ENCODE data around the gene CCDC194.
A peak's percentile ranks its signal among the peaks of the same experiment; 100 is the strongest.
"Not testable (repeated sequence)": the region's sequence is repeated elsewhere in the genome, so short reads cannot be mapped to it uniquely, and the experiment has no call there.

The CCDC194 gene

DNA sequence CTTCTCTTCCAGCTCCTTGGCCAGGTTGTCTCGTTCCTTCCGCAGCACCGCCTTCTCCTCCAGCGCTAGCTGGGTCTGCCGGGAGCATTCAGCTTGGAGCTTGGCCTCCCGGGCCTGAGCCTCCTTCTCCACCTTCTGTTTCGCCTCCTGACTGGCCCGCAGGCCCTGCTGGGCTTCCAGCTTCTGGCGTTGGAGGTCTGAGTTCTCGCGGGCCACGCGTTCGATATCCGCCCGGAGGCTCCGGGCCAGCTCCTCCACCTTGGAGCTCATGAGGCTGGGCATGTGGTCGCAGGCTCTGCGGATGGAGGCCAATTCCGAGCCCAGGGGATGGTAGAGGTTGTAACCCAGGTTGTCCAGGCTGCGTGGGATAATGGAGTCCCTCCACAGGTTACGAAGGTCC, 28.6 kb downstream of the CCDC194 start:
- DNase-seq = no peak

DNA sequence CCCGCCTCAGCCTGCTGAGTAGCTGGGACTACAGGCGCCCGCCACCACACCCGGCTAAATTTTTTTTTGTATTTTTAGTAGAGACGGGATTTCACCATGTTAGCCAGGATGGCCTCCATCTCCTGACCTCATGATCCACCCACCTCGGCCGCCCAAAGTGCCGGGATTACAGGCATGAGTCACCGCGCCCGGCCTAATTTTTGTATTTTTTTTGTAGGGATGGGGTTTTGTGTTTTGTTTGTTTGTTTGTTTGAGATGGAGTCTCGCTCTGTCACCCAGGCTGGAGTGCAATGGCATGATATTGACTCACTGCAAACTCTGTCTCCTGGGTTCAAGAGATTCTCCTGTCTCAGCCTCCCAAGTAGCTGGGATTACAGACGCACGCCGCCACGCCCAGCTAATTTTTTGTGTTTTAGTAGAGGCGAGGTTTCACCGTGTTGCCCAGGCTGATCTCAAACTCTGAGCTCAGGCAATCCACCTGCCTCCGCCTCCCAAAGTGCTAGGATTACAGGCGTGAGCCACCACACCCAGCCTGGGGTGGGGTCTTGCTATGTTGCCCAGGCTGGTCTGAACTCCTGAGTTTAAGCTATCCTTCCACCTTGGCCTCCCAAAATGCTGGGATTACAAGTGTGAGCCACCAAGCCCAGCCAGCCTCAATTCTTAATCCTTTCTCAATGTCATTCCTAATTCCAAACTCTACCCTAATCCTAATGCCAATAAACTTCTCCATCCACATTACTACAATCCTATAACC, 30.0 kb downstream of the CCDC194 start:
- not testable (repeated sequence) for DNase-seq

DNA sequence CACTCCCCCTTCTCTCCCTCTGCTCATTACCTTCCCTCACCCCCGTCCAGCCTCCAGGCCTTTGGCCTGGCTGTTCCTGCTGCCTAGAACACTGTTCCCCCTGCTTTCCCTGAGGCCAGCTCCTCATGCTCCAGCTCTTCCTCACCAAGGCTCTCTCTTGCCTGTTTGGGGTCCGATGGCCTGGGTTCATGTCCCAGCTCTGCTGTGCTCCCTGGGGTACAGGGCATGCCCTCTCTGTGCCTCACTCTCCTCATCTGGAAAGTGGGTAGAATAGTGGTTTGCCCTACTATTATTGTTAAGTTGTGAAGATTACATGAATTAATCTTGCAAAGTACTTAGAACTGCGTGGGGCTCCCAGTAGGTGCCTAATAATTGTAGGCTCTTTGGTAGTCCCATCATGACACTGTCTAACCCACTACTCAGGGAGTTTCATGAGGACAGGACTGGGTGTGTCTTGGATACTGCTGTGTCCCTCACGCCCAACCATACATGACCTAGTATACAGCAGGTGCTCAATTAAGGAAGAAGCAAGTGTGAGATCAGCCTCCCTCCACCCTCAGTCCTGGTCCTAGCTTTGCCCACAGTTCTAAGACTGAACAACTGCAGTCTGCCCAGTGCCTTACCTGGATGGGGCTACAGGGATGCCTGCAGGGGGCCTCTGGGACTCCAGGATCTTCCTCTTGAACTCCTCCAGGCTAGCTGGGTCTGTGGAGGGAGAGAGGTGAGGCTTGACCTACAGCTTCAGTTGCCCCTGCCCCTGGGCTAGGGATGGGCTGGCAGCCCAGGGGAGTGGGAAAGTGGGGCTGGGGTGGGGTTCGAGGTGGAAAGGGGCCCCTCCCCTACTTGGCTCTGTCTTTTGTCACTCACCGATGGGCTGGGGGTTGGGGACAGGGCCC, 33.8 kb downstream of the CCDC194 start:
- DNase-seq = no peak

DNA sequence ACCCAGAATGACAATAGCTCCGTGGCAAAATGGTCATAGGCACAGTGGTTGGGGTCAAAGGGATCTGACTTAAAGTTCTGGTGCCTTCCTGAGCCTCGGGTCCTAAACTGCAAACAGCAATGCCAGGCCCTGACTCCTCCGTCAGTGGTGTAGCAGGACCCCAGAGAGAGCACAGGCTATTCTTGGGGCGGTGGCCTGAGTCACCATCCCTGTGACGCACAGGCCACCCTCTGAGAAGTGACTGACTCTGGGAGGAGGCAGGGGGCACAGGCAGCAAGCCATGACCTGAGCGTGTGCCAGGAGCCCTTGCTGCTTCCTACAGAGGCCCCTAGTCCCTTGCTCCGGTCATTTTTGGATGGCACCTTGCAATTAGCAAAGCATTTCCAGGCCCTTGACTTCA, 35.6 kb downstream of the CCDC194 start:
- DNase-seq = peak; percentile 13

DNA sequence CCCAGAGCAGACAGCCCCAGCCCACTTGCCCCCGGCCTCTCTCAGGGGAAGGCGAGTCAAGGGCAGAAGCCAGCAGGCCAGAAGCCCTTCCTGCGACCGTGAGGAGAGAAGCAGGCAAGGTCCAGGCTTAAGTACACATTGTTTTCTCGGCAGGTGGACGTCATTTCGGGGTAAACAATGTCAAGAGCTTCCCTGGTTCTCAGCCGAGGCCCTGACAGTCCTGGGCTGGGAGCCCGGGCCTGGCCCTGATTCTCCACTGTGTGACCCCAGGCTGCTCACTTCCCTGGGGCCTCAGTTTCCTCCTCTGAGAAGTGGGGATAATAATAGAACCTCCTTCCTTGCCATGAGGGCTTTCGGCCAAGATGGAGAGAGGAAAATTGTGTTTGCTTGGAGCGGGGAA, 36.3 kb downstream of the CCDC194 start:
- no peak for DNase-seq

DNA sequence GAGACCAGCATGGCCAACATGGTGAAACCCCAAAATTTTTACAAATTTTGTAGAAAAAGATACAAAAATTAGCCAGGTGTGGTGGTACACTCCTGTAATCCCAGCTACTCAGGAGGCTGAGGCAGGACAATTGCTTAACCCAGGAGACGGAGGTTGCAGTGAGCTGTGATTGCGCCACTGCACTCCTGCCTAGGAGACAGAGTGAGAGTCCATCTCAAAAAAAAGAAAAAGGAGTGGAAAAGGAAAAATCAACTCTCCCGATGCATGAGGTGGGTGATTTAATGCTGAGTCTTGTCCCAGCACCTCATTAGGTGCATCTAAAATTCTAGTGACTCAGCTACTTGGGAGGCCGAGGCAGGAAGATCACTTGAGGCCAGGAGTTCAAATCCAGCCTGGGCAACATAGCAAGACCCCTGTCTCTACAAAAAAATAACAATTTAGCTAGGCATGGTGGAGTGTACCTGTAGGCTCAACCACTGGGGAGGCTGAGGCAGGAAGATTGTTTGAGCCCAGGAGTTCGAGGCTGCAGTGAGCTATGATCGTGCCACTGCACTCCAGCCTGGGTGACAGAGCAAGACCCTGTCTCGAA, 36.8 kb downstream of the CCDC194 start:
- no peak for DNase-seq

DNA sequence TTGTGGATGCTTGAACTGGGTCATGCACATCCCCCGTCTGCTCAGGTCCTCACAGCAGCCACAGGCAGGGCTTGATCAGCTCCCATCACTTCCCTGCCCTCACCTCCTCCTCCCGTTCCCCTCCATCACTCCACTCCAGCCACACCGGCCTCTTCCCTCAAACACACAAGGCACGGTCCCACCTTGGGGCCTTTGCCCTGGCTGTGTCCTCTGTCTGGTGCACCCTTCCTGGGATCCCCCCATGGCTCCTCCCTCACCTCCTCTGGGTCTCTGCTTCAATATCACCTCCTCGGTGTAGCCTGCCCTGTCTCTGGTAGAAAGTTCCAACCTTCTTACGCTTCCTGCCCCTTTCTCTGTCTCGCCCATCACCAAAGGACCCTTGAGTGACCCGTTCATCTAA, 40.6 kb downstream of the CCDC194 start:
- DNase-seq = no peak

DNA sequence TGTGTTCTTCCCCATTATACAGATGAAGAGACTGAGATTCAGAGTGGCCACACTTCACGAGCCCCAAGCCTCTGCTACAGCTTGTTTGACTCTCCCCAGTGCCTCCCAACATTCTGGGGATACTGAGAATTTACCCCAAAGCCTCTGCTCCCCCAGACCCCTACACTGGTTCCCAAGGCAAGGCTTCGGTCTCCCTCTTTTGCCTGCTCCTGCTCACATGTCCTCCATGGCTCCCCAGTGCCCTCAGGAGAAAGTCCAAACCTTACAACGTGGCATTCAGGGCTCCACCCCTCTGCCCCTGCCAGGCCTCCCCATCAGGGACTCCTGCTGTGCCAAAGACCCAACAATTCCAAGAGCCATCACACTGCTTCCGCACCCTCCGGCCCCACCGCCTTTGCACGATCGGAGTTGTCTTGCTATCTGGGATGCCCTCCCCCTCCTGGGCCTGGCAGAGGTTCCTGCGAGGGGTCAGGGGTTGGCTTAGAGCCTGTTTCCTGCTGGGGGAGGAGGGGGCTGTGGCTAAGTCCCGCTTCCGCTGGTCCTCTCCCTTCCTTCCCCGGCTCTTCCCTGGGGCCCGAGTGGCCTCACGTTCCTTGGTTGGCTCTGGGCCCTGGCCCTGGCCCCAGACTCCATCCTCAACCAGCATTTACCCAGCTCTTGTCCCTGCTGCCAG, 41.3 kb downstream of the CCDC194 start:
- no peak for DNase-seq

DNA sequence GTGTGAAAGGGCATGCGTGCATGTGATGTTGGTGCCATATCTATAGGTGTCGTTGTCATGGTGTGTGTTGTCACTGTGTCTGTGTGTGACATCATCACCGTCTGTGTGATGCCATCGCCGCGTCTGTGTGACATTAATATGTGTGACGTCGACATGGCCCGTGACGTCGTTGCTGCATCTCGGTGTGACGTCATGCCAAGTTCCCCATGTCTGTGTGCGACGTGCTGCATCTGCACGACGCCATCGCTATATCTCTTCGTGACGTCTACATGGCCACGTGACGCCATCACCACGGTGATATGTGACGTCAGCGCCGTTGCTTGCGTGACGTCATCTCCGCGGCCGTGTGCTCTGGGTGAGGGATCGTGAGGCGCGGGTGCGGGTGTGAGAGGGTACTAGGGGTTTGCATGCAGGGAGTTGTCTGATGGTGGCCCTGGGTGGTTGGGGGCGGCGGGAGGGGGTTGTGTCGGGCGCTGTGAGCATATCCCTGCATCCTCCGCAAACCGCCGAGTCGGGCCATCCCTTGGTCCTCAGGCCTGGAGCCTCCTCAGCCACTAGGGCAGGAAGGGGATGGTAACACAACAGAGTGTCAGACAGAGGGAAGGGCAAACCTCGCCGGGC, 42.1 kb downstream of the CCDC194 start:
- DNase-seq = no peak

DNA sequence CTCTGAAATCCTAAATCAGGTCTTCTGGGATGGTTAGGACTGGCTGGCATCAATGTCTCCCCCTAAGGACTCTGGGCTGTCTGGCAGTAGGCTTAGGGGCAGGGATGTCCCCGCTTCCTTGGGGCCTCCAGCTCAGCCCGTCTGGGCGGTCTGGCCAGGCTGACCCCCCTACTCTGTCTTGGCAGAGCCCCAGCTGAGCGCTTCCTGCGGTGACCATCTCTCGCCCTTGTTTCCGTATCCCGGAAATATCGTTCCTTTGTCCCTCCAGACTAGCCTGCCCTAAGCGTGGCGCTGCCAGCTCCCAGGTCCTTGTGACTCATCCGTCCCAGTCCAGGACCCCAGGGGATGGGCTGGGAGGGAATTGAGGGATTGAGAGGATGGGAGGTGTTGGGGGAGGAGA, 45.3 kb downstream of the CCDC194 start:
- peak; percentile 56 for DNase-seq

DNA sequence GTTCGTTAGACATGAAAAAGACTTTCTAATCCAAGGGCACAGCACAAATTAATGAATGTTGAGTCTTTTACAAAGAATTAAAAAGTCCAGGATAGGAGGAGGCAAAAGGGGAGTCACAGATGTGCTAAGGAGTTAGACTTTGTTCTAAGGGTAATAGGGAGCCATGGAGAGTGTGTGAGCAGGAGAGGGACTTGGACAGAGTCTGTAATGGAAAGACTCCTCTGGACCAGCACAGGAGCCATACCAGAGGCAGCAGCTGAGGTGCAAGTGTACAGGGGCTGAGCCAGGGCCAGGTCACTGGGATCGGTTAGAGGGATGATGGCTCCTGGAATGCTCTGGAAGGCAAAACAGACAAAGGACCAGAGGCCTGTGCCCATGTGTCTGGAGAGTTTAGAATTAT, 46.1 kb downstream of the CCDC194 start:
- DNase-seq = no peak

DNA sequence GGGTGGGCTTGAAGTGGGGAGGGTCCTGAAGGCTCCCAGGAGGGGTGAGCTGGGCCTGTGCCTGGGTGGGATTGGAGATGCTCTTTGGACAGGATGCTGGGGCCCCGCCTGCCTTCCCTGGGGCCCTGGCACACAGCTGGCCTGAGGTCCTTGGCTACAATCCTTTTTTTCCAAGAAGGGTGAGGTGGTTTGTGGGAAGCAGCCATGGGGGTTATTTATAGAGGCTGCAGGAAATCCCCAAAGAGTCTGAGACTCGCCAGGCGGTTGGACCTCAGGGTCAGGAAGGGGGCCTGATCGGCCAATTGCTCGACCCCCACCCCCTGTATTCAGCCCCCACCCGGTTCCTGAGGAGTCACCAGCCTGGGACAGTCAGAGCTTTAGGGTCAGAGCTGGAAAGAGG, 46.6 kb downstream of the CCDC194 start:
- DNase-seq = no peak

DNA sequence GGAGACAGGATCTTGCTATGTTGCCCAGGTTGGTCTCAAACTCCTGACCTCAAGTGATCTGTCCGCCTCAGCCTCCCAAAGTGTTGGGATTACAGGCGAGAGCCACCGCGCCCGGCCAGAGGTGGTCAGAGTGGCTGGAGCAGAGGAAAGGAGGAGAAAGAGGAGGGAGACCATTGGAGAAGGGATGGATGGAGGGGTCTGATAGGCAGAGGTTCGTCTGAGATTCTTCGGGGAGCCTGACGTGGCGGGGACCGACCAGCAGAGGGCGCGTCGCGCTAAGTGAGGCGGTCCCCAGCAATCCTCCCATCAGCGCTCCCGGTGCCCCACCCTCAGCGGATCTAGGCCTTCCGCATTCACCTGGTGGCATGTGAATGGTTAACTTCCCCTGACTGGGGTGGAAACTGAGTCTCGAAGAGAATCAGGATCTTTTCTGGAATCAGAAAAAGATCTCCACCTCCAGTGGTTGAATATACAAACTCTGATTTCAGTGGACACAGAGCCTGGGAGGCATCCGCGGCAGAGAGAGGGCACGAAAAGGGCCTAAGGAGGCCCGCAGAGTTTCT, 47.8 kb downstream of the CCDC194 start:
- DNase-seq = peak; percentile 51

DNA sequence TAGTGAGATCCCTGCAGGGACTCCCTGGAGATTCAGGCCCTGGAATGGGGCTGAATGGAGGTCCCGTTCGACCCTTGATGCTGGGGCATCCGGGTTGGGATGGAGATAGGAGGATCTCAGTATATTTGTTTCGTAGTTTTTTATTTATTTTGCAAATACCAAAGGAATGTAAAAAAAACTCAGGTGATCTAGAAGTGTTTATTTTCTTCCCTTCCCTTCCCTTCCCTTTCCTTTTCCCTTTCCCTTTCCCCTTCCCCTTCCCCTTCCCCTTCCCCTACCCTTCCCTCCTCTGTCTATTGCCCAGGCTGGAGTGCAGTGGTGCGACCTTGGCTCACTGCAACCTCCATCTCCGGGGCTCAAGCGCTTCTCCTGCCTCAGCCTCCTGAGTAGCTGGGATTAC, 52.2 kb downstream of the CCDC194 start:
- DNase-seq = no peak

DNA sequence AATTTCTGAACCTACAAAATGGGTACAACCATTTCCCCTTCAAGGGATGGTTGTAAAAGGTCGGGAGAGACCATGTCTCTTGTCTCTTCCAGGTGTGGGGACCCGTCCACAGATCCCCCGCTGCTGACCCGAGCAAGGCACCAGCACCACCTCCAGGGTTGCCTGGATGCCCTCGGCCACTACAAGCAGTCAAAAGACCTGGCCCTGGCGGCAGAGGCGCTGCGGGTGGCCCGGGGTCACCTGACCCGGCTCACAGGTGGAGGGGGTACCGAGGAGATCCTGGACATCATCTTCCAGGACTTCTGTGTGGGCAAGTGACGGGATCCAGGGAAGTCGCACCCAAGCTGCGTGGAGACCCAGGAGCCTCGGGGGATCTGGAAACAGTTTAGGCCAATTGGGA, 52.6 kb downstream of the CCDC194 start:
- no peak for DNase-seq

DNA sequence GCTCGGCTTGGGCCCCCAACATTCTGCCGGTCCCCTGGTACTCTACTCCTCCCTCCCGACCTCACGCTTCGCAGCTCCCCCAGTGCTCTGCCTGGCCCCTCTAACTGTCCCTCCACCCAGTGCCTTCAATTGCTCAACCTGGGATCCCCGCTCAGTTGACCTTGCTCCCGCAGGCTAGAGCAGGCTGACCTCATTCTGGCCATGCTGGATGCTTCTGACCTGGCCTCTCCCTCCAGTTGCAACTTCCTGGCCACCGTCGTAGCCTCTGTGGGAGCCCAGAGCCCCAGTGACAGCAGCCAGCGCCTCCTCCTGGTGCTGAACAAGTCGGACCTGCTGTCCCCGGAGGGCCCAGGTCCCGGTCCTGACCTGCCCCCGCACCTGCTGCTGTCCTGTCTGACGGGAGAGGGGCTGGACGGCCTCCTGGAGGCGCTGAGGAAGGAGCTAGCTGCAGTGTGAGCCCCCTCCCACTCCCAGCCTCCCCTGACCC, 53.1 kb downstream of the CCDC194 start:
- no peak for DNase-seq
